Activated B cell treated with CpG ODN at 0.5 μM for 24 hours (primary cell): ENCODE results near the gene EHMT1. TPM values are rescaled to one million over a fixed set of nuclear protein-coding genes. Genes with fewer than 3 reads are reported as not detected.

ENCODE experiments used
- ATAC-seq: fragments of 200-7000 bp; cut with Tn5 transposase; one replicate; pipeline ENCODE4 v1.10.0; 2021; ENCODE audit warnings: low read depth, mild to moderate bottlenecking, moderate library complexity
- CTCF ChIA-PET: fragments of 350-600 bp; sonication (Branson Sonifier 250); formaldehyde crosslinking; loops from one replicate; lab custom pipeline; 2021; ENCODE audit warnings: antibody characterized with exemption; lab: Charles Lee
- POLR2A ChIA-PET: fragments of 350-600 bp; sonication (Branson Sonifier 250); formaldehyde crosslinking; loops from one replicate; lab custom pipeline; 2021; ENCODE audit warnings: antibody characterized with exemption; lab: Charles Lee
- DNase-seq: peaks from one replicate; pipeline ENCODE4 v3.0.0; 2022
- H3K27ac Mint-ChIP-seq: one replicate; pipeline ENCODE4 v1.8.0; 2020; ENCODE audit warnings: mixed read lengths
- H3K27me3 Mint-ChIP-seq: one replicate; pipeline ENCODE4 v1.8.0; 2021; ENCODE audit warnings: mixed read lengths
- H3K36me3 Mint-ChIP-seq: one replicate; pipeline ENCODE4 v1.8.0; 2021; ENCODE audit warnings: low read depth, mixed read lengths
- H3K4me1 Mint-ChIP-seq: one replicate; pipeline ENCODE4 v1.8.0; 2021; ENCODE audit warnings: mixed read lengths
- H3K4me3 Mint-ChIP-seq: one replicate; pipeline ENCODE4 v1.8.0; 2020; ENCODE audit warnings: mild to moderate bottlenecking, mixed read lengths
- H3K9me3 Mint-ChIP-seq: one replicate; pipeline ENCODE4 v1.8.0; 2020; ENCODE audit warnings: mixed read lengths
- CTCF ChIP-seq: fragments of 200-600 bp; IDR thresholded peaks from one replicate; pipeline ENCODE4 v1.8.0; 2022; ENCODE audit warnings: antibody characterized with exemption, mild to moderate bottlenecking
- intact Hi-C: fragments of 100-400 bp; cut with micrococcal nuclease; formaldehyde crosslinking; loops from one replicate; pipeline ENCODE4 v1.15.1; 2024
- total RNA-seq: library from RNA; stranded (reverse); gene quantifications from 2 replicates; pipeline ENCODE4 v1.2.3, GENCODE V29; 2022

The EHMT1 gene
- total RNA-seq, 1 donor from 2014 or later: 163 TPM

GRCh38 chr9:137832830-137833590 is 214.2 kb downstream of the EHMT1 start:
- H3K36me3 Mint-ChIP-seq: peaks cover 59% of the 10 kb centered on the region
- intact Hi-C loops: no loop called here
- CTCF ChIA-PET: no interaction called here

GRCh38 chr9:137833721-137834613 is 215.2 kb downstream of the EHMT1 start:
- no peak for DNase-seq
- Mint-ChIP-seq H3K27me3 (no peaks in the 10 kb centered on the region), H3K4me1 (no peaks in the 10 kb centered on the region), H3K9me3 (no peaks in the 10 kb centered on the region), H3K36me3 (peaks cover 59% of the 10 kb centered on the region), H3K4me3 (no peak overlapping the region), H3K27ac (no peak overlapping the region)
- POLR2A ChIA-PET: no interaction called here
- intact Hi-C loops: no loop called here
- CTCF ChIA-PET: no interaction called here
- TF ChIP-seq CTCF: no peak
- ATAC-seq: no peak

More at GRCh38 chr9:137832830-137833590, 214.2 kb downstream of the EHMT1 start:
- TF ChIP-seq CTCF: no peak
- H3K4me3 Mint-ChIP-seq: no peak overlapping the region
- ATAC-seq (no peak), DNase-seq (no peak)
- no peak overlapping the region for H3K27ac Mint-ChIP-seq
- no peaks in the 10 kb centered on the region for H3K27me3 Mint-ChIP-seq
- POLR2A ChIA-PET: no interaction called here
- H3K4me1 Mint-ChIP-seq: no peaks in the 10 kb centered on the region
- H3K9me3 Mint-ChIP-seq: no peaks in the 10 kb centered on the region

GRCh38 chr9:137834846-137835546 is 216.2 kb downstream of the EHMT1 start:
- H3K27ac Mint-ChIP-seq: no peak overlapping the region
- H3K4me1 Mint-ChIP-seq: peaks cover 3% of the 10 kb centered on the region
- POLR2A ChIA-PET: no interaction called here
- DNase-seq: no peak
- peaks cover 54% of the 10 kb centered on the region for H3K36me3 Mint-ChIP-seq
- no peak for ATAC-seq
- intact Hi-C loops: no loop called here
- CTCF ChIA-PET: no interaction called here
- H3K27me3 Mint-ChIP-seq: no peaks in the 10 kb centered on the region
- H3K9me3 Mint-ChIP-seq: no peaks in the 10 kb centered on the region
- no peak for TF ChIP-seq CTCF
- no peak overlapping the region for H3K4me3 Mint-ChIP-seq

GRCh38 chr9:137836151-137836830 is 217.5 kb downstream of the EHMT1 start:
- DNase-seq (no peak), ATAC-seq (no peak)
- Mint-ChIP-seq H3K4me1 (peaks cover 3% of the 10 kb centered on the region), H3K27me3 (no peaks in the 10 kb centered on the region), H3K9me3 (no peaks in the 10 kb centered on the region), H3K27ac (no peak overlapping the region), H3K4me3 (no peak overlapping the region), H3K36me3 (peaks cover 45% of the 10 kb centered on the region)
- ChIA-PET CTCF (no interaction called here), POLR2A (no interaction called here)
- intact Hi-C loops: no loop called here
- no peak for TF ChIP-seq CTCF
